Transverse colon (tissue), 4 donors: ENCODE data around the gene NECTIN2. TPM values are rescaled to one million over a fixed set of nuclear protein-coding genes. Genes with fewer than 3 reads are reported as not detected.

Experiments
- DNase-seq: peaks from one replicate; pipeline ENCODE4 v3.0.0-alpha.2; 2019
- H3K27ac ChIP-seq, 4 donors: fragments of 200-600 bp; sonication (generic); 2 replicates each; pipeline ENCODE4 v1.5.1; 2016 to 2018; ENCODE audit warnings: inconsistent platforms in 4 of 4
- H3K27me3 ChIP-seq: fragments of 200-600 bp; sonication (generic); 2 replicates; pipeline ENCODE4 v1.5.1; 2017; ENCODE audit warnings: inconsistent platforms
- H3K36me3 ChIP-seq, 4 donors: fragments of 200-600 bp; sonication (generic); 2 replicates each; pipeline ENCODE4 v1.5.1; 2017 to 2019; ENCODE audit warnings: inconsistent platforms in 4 of 4
- H3K4me1 ChIP-seq, 4 donors: fragments of 200-600 bp; sonication (generic); 2 replicates each; pipeline ENCODE4 v1.5.1; 2017 to 2020; ENCODE audit warnings: inconsistent platforms in 4 of 4
- H3K4me3 ChIP-seq, 4 donors: fragments of 200-600 bp; sonication (generic); 1 replicate in 1 of 4; 2 replicates in 3 of 4; pipeline versions ENCODE4 v1.5.1 to v1.6.1; 2017 to 2019; ENCODE audit warnings: inconsistent platforms in 4 of 4
- H3K9me3 ChIP-seq, 2 donors: fragments of 200-600 bp; sonication (generic); 2 replicates each; pipeline ENCODE4 v1.5.1; 2017 to 2019; ENCODE audit warnings: inconsistent platforms in 2 of 2
- CTCF ChIP-seq, 5 experiments: fragments of 200-600 bp in 3 of 5; fragments of 450-650 bp in 2 of 5; sonication (generic) in 3 of 5; IDR thresholded peaks; 1 replicate in 2 of 5; 2 replicates in 3 of 5; pipeline ENCODE4 v1.5.1; 2016 to 2017; ENCODE audit warnings: antibody characterized with exemption in 5 of 5, inconsistent platforms in 3 of 5, mild to moderate bottlenecking in 2 of 5, moderate library complexity in 1 of 5
- EP300 ChIP-seq: sonication (generic); formaldehyde crosslinking; IDR thresholded peaks from one replicate; pipeline ENCODE4 v1.6.1; 2017; ENCODE audit warnings: antibody characterized with exemption, low read depth
- POLR2A ChIP-seq: fragments of 450-650 bp; IDR thresholded peaks from one replicate; pipeline ENCODE4 v1.6.1; 2016; ENCODE audit warnings: antibody characterized with exemption, mild to moderate bottlenecking, moderate library complexity
- POLR2AphosphoS5 ChIP-seq, 3 donors: sonication (generic); formaldehyde crosslinking; IDR thresholded peaks; one replicate each; pipeline ENCODE4 v1.6.1; 2016; ENCODE audit warnings: antibody characterized with exemption in 3 of 3
- WGBS, 2 donors: methylation state at CpG; one replicate each; pipeline ENCODE4 v1.1.5; 2018; ENCODE audit warnings: low coverage in 1 of 2; 5-methylcytosine and 5-hydroxymethylcytosine counted together
- in situ Hi-C, 4 donors: fragments of 200-750 bp; cut with MboI; loops; one replicate each; pipeline versions ENCODE4 v1.15.0 to v1.15.1; 2017; ENCODE audit warnings: low sequenced_read_pairs in 3 of 4, low pct_ligation_motif_present in 1 of 4, low pct_unique_long_range_greater_than_20kb in 1 of 4
- intact Hi-C: fragments of 100-400 bp; cut with DNase I; formaldehyde crosslinking; loops from one replicate; pipeline ENCODE4 v1.15.1; 2023; ENCODE audit warnings: low total_unique reads
- total RNA-seq, 4 donors: library from RNA; depleted of rRNA; stranded (reverse); fragments of >200 nt; gene quantifications; one replicate each; pipeline ENCODE4 v1.1.0, GENCODE V29; 2016

NECTIN2 gene
- total RNA-seq, 4 donors from 2014 or later: 93.7 to 147 (median 125) TPM

- no peak for TF ChIP-seq POLR2A
- no peak for TF ChIP-seq EP300
- TF ChIP-seq CTCF (IDR thresholded peaks at IDR 0.05): no peak
- TF ChIP-seq POLR2AphosphoS5 (IDR thresholded peaks at IDR 0.05): no peak
- intact Hi-C loops: no loop called here
- H3K4me3 ChIP-seq: no peak overlapping the region
- no peaks in the 10 kb centered on the region for H3K9me3 ChIP-seq
- H3K4me1 ChIP-seq: peaks cover 6 to 17% (median 13%) of the 10 kb centered on the region in 4 donors
- DNase-seq: no peak
- in situ Hi-C loops: loop anchor here in 2 of 4 donors (5.0 kb wide), 1 partner anchor 44 kb away; no protein-coding TSS in a partner anchor
- WGBS, 2 donors: 50 to 57% methylated on average over 3 of the region's 3 CpGs
- no peaks in the 10 kb centered on the region for H3K36me3 ChIP-seq
- no peaks in the 10 kb centered on the region for H3K27me3 ChIP-seq
- H3K27ac ChIP-seq: no peak overlapping the region
These were observed 4.9 kb upstream of the NECTIN2 start for GRCh38 chr19:44841231-44841630.

- TF ChIP-seq POLR2AphosphoS5 (IDR thresholded peaks at IDR 0.05): no peak
- no peak for TF ChIP-seq CTCF (IDR thresholded peaks at IDR 0.05)
- no peak for TF ChIP-seq POLR2A
- no peak for TF ChIP-seq EP300
- H3K27me3 ChIP-seq: no peaks in the 10 kb centered on the region
- DNase-seq: no peak
- 7 to 11% methylated on average over 12 of the region's 12 CpGs for WGBS, 2 donors
- H3K4me1 ChIP-seq: peaks cover 11 to 42% (median 31%) of the 10 kb centered on the region in 4 donors
- peak overlapping the region; percentile 96 to 99 (median 97) for H3K27ac ChIP-seq
- H3K9me3 ChIP-seq: no peaks in the 10 kb centered on the region
- no peaks in the 10 kb centered on the region for H3K36me3 ChIP-seq
- in situ Hi-C loops (no loop called here), intact Hi-C loops (no loop called here)
- peak overlapping the region in 3 of 4 donors; percentile 30 to 97 (median 95) for H3K4me3 ChIP-seq
These were observed 848 bp upstream of the NECTIN2 start for GRCh38 chr19:44845286-44845611.

GRCh38 chr19:44846455-44847143 lies 502 bp downstream of the NECTIN2 start:
- Histone ChIP-seq H3K4me3 (peak overlapping the region; percentile 95 to 98 (median 96)), H3K27ac (peak overlapping the region; percentile 96 to 99 (median 97)), H3K36me3 (no peaks in the 10 kb centered on the region), H3K27me3 (no peaks in the 10 kb centered on the region), H3K4me1 (peaks cover 11 to 42% (median 31%) of the 10 kb centered on the region in 4 donors), H3K9me3 (no peaks in the 10 kb centered on the region)
- TF ChIP-seq CTCF (IDR thresholded peaks at IDR 0.05) (no peak), POLR2AphosphoS5 (IDR thresholded peaks at IDR 0.05) (no peak), EP300 (no peak), POLR2A (no peak)
- intact Hi-C loops: no loop called here
- in situ Hi-C loops: no loop called here
- DNase-seq: peak; percentile 48
- WGBS, 2 donors: 0% methylated on average over 35 of the region's 51 CpGs; no CpG with 5 or more reads in 1 of the 2 donors

GRCh38 chr19:44847144-44848035 lies 1.3 kb downstream of the NECTIN2 start:
- H3K4me1 ChIP-seq: peaks cover 11 to 42% (median 31%) of the 10 kb centered on the region in 4 donors
- H3K36me3 ChIP-seq: no peaks in the 10 kb centered on the region
- 1% methylated on average over 38 of the region's 47 CpGs; no CpG with 5 or more reads in 1 of the 2 donors for WGBS, 2 donors
- peak; percentile 87 for TF ChIP-seq POLR2A
- TF ChIP-seq CTCF (IDR thresholded peaks at IDR 0.05): no peak
- peak; percentile 78 to 82 (median 79) for TF ChIP-seq POLR2AphosphoS5 (IDR thresholded peaks at IDR 0.05)
- H3K9me3 ChIP-seq: no peaks in the 10 kb centered on the region
- peak; percentile 84 for DNase-seq
- peak overlapping the region; percentile 96 to 99 (median 97) for H3K27ac ChIP-seq
- H3K4me3 ChIP-seq: peak overlapping the region; percentile 95 to 98 (median 96)
- no peaks in the 10 kb centered on the region for H3K27me3 ChIP-seq
- in situ Hi-C loops (no loop called here), intact Hi-C loops (no loop called here)
